Aorta (tissue), 5 donors: ENCODE data around the gene PSG1. TPM values are rescaled to one million over a fixed set of nuclear protein-coding genes. Genes with fewer than 3 reads are reported as not detected.
A peak's percentile ranks its signal among the peaks of the same experiment; 100 is the strongest.
"Not testable (repeated sequence)": the region's sequence is repeated elsewhere in the genome, so short reads cannot be mapped to it uniquely, and the experiment has no call there.

Experiments
- ATAC-seq: fragments of 200-7000 bp; cut with Tn5 transposase; one replicate; pipeline ENCODE4 v1.9.1; 2022; ENCODE audit warnings: moderate library complexity; ENCODE audit not compliant: low FRiP score
- DNase-seq, 2 donors: peaks; one replicate each; pipeline ENCODE4 v3.0.0-alpha.2; 2020
- H3K27ac ChIP-seq, 2 donors: one replicate each; pipeline ENCODE4 v1.5.1; 2013; ENCODE audit warnings: low read length in 2 of 2, mild to moderate bottlenecking in 2 of 2, moderate library complexity in 2 of 2, control low read depth in 1 of 2, inconsistent platforms in 1 of 2, low read depth in 1 of 2
- H3K27me3 ChIP-seq, 2 donors: one replicate each; pipeline ENCODE4 v1.6.1; 2013; ENCODE audit warnings: control low read depth in 1 of 2, low read length in 1 of 2, mild to moderate bottlenecking in 1 of 2, moderate library complexity in 1 of 2; ENCODE audit not compliant: insufficient read depth in 2 of 2, control insufficient read depth in 1 of 2
- H3K36me3 ChIP-seq, 2 donors: one replicate each; pipeline ENCODE4 v1.6.1; 2013; ENCODE audit warnings: control low read depth in 1 of 2, low read length in 1 of 2, mild to moderate bottlenecking in 1 of 2; ENCODE audit not compliant: insufficient read depth in 2 of 2, control insufficient read depth in 1 of 2
- H3K4me1 ChIP-seq, 2 donors: one replicate each; pipeline ENCODE4 v1.6.1; 2013; ENCODE audit warnings: low read length in 2 of 2, control low read depth in 1 of 2, mild to moderate bottlenecking in 1 of 2, moderate library complexity in 1 of 2; ENCODE audit not compliant: insufficient read depth in 2 of 2, control insufficient read depth in 1 of 2
- H3K4me3 ChIP-seq, 2 donors: one replicate each; pipeline ENCODE4 v1.5.1; 2013; ENCODE audit warnings: low read length in 2 of 2, control low read depth in 1 of 2, mild to moderate bottlenecking in 1 of 2
- H3K9me3 ChIP-seq: one replicate; pipeline ENCODE4 v1.6.1; 2013; ENCODE audit warnings: mild to moderate bottlenecking, low read length; ENCODE audit not compliant: control insufficient read depth
- WGBS, 2 donors: extraction: QIAGEN DNeasy Blood & Tissue Kit; methylation state at CpG; one replicate each; pipeline ENCODE4 v1.1.7; 2013; 5-methylcytosine and 5-hydroxymethylcytosine counted together
- intact Hi-C, 2 donors: fragments of 100-400 bp; cut with DNase I; formaldehyde crosslinking; loops; one replicate each; pipeline versions ENCODE4 v1.14.2 to v1.15.0; 2022
- polyA plus RNA-seq, 2 donors: library from polyadenylated mRNA; stranded (reverse); fragments of 200-250 nt; gene quantifications; one replicate each; pipeline ENCODE4 v1.2.3, GENCODE V29; 2013
- total RNA-seq, 2 donors: library from RNA; stranded (reverse); fragmentation: NEBNext Ultra II Directional; extraction: Animal tissue kit (Norgen Biotek cat#: 25700); gene quantifications; one replicate each; pipeline ENCODE4 v1.2.1, GENCODE V29; 2021
- donor health status: healthy with polysubstance abuse.
- donor health status: Bipolar disorder and iron deficiency.
- donor health status: DM: no; HTN: no; CAD: no.
- donor health status: DM: no; HTN: no; CAD: no.
- donor health status: DM: yes; HTN: yes; CAD: no.

The PSG1 gene
- total and polyA plus RNA-seq, 4 donors, result not detected

GRCh38 chr19:42851718-42852280 lies 27.7 kb downstream of the PSG1 start:
- H3K4me1 ChIP-seq, H3K27me3 ChIP-seq, H3K36me3 ChIP-seq, H3K4me3 ChIP-seq, H3K9me3 ChIP-seq, ATAC-seq, DNase-seq: not testable (repeated sequence)
- peak overlapping the region in 1 of 2 donors; percentile 93 for H3K27ac ChIP-seq
- WGBS, 2 donors, result 66 to 80% methylated on average over 1 of the region's 1 CpG
- intact Hi-C loops, result loop anchor here in 1 of 2 donors (10.0 kb wide), 1 partner anchor 57 kb away; no protein-coding TSS in a partner anchor

DNA sequence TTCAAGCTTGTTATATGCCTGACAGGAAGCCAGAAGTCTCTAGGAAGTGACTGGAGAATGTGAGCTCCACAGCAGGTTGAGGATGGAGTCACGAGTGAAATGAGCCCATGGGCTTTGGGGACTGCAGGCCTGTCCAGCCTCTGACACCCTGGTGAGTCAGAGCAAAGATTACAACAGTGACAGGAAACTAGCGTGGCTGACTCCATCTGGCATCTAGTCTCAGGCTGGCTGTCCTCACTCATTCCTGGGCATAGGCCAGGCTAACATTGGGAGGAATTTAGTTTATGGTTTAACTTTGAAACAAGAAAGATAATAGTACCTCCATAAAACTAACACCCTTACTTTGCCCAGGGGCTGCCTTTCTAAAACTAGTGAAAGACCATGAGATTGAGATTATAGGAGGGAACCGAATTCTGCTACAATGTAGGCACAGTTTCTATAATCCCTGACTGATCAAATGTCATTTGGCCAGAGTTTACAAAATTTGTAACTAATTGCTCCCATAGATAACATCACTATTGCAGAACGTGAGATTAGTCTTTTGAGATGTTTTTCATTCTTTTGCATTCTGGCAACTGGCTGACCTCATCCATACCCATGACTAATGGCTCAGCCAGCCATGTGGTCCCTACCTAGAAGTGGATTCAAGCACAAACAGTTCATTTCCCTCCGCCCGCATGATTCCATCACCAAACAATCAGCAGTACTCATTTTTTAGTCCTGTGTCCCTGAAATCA lies 28.4 kb downstream of the PSG1 start:
- no peaks in the 10 kb centered on the region for H3K9me3 ChIP-seq
- H3K27me3 ChIP-seq, result no peaks in the 10 kb centered on the region
- peak overlapping the region; percentile 43 to 79 for H3K27ac ChIP-seq
- intact Hi-C loops, result loop anchor here in 1 of 2 donors (10.0 kb wide), 1 partner anchor 56 kb away; no protein-coding TSS in a partner anchor
- peak; percentile 67 to 82 for DNase-seq
- 26 to 27% methylated on average over 6 of the region's 6 CpGs for WGBS, 2 donors
- H3K4me3 ChIP-seq, result no peak overlapping the region
- H3K4me1 ChIP-seq, result no peaks in the 10 kb centered on the region
- no peaks in the 10 kb centered on the region for H3K36me3 ChIP-seq
- no peak for ATAC-seq

- H3K9me3 ChIP-seq, result no peaks in the 10 kb centered on the region
- no peaks in the 10 kb centered on the region for H3K27me3 ChIP-seq
- H3K4me1 ChIP-seq, result no peaks in the 10 kb centered on the region
- intact Hi-C loops, result no loop called here
- no peaks in the 10 kb centered on the region for H3K36me3 ChIP-seq
- no peak overlapping the region for H3K27ac ChIP-seq
- H3K4me3 ChIP-seq, result no peak overlapping the region
- WGBS, 2 donors, result 66 to 69% methylated on average over 2 of the region's 2 CpGs
- DNase-seq (no peak), ATAC-seq (no peak)
Measured at GRCh38 chr19:42846597-42846996, 32.9 kb downstream of the PSG1 start.

- H3K4me1 ChIP-seq, H3K4me3 ChIP-seq, ATAC-seq, H3K9me3 ChIP-seq, H3K36me3 ChIP-seq, H3K27me3 ChIP-seq, H3K27ac ChIP-seq, intact Hi-C loops, DNase-seq: not testable (repeated sequence)
- 39 to 57% methylated on average over 5 to 7 of the region's 7 CpGs for WGBS, 2 donors
Measured at GRCh38 chr19:42843631-42844030, 35.9 kb downstream of the PSG1 start.

GRCh38 chr19:42832746-42833442 lies 46.6 kb downstream of the PSG1 start:
- DNase-seq, H3K4me1 ChIP-seq, ATAC-seq, H3K27ac ChIP-seq, H3K36me3 ChIP-seq, H3K27me3 ChIP-seq, intact Hi-C loops, H3K4me3 ChIP-seq, H3K9me3 ChIP-seq: not testable (repeated sequence)
- WGBS, 2 donors, result 75 to 78% methylated on average over 9 of the region's 9 CpGs

GRCh38 chr19:42832023-42832680 lies 47.4 kb downstream of the PSG1 start:
- H3K27me3 ChIP-seq, ATAC-seq, DNase-seq, H3K27ac ChIP-seq, H3K9me3 ChIP-seq, intact Hi-C loops, H3K36me3 ChIP-seq, H3K4me3 ChIP-seq, H3K4me1 ChIP-seq: not testable (repeated sequence)
- WGBS, 2 donors, result 73% methylated on average over 3 of the region's 3 CpGs

- no peaks in the 10 kb centered on the region for H3K36me3 ChIP-seq
- no peak overlapping the region for H3K27ac ChIP-seq
- 44 to 62% methylated on average over 1 of the region's 1 CpG for WGBS, 2 donors
- DNase-seq, result no peak
- intact Hi-C loops, result no loop called here
- no peaks in the 10 kb centered on the region for H3K9me3 ChIP-seq
- ATAC-seq, result no peak
- no peak overlapping the region for H3K4me3 ChIP-seq
- H3K27me3 ChIP-seq, result peaks cover 0 to 2% of the 10 kb centered on the region in 2 donors
- no peaks in the 10 kb centered on the region for H3K4me1 ChIP-seq
Measured at GRCh38 chr19:42831221-42832019, 48.1 kb downstream of the PSG1 start.
